HG02798 (cell line): ENCODE results near the gene SOST.
"Not testable (repeated sequence)": the region's sequence is repeated elsewhere in the genome, so short reads cannot be mapped to it uniquely, and the experiment has no call there.

Experiments
- ATAC-seq: cut with Tn5 transposase; IDR thresholded peaks from one replicate; pipeline ENCODE4 v1.9.1; 2021; ENCODE audit warnings: mild to moderate bottlenecking; ENCODE audit not compliant: unreplicated experiment, poor library complexity

The SOST gene

GRCh38 chr17:43758497-43759174 lies at the start of gene SOST:
Gene SOST (minus strand): TSS chr17:43758791. CDS start chr17:43758741, 50 bp downstream.
- ATAC-seq, result no peak

DNA sequence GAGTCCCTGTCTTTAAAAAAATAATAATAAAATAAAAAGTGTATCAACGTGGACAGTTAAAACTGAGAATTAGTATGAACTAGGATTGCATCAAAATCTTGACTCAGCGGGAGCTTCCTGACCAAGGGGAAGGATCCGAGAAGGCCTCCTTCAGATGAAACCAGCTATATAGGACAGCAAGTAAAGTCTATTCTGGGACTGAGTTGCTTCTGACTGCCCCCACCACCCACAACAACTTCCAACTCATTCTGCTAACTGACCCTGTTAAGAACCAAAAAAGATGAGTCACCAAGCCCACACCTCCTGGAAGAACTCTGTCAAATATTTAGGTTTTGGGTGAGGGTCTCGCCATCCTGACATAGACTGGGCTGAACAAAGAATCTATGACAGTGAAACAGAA lies 49.5 kb upstream of the SOST start:
- ATAC-seq, result no peak

DNA sequence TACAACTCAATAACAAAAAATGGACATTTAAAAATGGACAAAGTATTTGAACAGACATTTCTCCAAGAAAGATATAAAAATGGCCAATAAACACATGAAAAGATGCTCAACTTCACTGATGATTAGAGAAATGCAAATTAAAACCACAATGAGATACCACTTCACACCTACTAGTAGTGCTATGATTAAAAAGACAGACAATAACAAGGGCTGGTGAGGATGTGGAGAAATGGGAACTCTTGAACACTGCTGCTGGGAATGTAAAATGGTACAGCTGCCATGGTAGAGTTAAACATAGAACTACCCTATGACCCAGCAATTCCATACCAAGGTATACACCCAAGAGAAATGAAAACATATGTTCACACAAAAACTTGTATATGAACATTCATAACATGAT lies 46.5 kb upstream of the SOST start:
- ATAC-seq, result no peak

DNA sequence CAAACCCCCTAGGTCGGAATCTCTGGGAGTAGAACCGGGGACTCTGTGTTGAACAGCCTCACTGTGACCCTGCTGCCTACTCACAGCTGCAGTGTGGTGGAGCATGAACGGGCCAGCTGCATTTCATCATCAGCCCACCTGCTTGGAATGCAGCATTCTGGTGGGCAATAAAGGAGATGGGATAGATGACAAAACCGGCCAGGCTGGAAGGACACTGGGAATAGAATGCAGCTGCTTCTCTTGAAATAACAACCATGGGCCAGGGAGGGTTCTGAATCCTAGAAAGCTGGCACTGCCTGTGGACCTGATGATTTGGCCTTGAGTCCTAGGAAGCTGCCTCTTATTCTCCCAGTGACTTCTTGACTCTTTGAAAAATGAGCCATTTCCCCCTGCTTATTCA lies 45.2 kb upstream of the SOST start:
- ATAC-seq, result no peak

DNA sequence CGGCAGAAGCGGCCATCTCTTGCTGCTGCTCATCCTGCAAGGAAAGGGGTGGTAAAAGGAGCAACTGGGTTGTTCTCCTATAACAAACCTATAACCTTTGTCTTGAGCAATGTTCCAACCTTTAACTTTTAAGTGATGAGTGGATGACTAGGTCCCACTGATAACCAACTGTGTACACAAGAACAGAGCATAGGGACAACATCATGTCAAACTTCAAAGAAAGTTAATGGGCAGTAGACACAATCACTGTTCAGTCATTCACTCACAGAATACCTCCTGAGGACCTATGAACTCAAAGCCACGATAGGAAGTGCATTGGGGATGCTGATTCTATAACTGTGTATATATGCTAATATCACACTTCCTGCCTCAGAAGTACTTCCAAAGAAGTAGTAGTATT lies 43.3 kb upstream of the SOST start:
- no peak for ATAC-seq

GRCh38 chr17:43800736-43801135 lies 42.1 kb upstream of the SOST start:
- no peak for ATAC-seq

GRCh38 chr17:43799047-43799446 lies 40.5 kb upstream of the SOST start:
- ATAC-seq, result no peak

DNA sequence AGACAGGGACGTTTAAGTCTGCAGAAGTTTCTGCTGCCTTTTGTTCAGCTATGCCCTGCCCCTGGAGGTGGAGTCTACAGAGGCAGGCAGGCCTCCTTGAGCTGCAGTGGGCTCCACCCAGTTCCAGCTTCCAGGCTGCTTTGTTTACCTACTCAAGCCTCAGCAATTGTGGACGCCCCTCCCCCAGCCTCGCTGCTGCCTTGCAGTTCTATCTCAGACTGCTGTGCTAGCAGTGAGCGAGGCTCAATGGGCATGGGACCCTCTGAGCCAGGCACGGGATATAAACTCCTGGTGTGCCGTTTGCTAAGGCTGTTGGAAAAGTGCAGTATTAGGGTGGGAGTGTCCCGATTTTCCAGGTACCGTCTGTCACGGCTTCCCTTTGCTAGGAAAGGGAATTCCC lies 39.4 kb upstream of the SOST start:
- not testable (repeated sequence) for ATAC-seq

DNA sequence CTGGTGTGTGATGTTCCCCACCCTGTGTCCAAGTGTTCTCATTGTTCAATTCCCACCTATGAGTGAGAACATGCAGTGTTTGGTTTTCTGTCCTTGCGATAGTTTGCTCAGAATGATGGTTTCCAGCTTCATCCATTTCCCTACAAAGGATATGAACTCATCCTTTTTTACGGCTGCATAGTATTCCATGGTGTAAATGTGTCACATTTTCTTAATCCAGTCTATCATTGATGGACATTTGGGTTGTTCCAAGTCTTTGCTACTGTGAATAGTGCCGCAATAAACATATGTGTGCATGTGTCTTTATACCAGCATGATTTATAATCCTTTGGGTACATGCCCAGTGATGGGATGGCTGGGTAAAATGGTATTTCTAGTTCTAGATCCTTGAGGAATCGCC lies 34.1 kb upstream of the SOST start:
- ATAC-seq, result not testable (repeated sequence)

GRCh38 chr17:43791589-43791988 lies 33.0 kb upstream of the SOST start:
- ATAC-seq, result no peak

DNA sequence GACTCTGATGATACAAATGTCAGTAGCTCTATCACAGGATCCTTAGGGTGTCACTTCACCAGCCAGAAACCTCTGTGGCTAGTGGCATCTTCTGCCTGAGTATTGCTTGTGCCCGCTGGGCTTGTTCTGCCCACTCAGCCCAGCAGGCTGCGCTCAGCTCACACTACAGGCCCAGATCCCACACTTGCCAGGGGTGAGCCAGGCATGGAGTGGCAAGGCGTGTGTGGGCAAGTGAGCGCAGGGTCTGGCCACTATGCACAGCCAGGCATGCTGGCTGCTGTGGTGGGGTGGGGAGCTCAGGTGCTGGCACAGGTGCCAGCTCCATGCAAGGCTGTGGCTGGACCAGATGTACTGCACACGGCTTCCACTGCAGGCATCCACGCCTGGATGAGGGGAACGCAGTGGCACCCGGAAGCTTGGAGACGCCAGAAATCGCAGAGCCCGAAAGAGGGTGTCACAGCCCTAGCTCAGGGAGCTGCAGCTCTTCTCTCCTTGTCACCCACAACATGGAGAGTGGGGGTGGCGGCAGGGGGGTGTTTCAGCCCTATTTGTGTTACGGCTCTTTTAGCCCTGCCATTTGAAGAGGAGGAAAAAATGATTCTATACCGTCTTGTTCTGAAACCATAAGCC lies 31.8 kb upstream of the SOST start:
- ATAC-seq, result no peak

DNA sequence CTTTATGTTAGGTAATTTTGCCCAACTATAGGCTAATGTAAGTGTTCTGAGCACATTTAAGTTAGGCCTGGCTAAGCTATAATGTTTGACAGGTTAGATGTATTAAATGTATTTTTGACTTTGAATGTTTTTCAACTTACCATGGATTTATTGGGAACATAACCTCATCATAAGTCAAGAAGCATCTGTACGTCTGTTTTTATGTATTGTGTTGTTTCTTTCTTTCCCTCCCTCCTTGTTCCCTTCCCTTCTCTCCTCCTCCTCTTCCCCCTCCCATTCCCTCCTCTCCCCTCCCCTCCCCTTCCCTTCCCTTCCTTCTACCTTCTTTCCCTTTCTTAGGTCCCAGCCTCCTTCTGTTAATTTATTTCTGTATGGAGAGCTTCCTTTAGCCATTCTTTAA lies 30.9 kb upstream of the SOST start:
- ATAC-seq, result no peak

GRCh38 chr17:43788540-43788939 lies 29.9 kb upstream of the SOST start:
- no peak for ATAC-seq

- ATAC-seq, result no peak
These were observed 29.1 kb upstream of the SOST start for GRCh38 chr17:43787728-43788127.

DNA sequence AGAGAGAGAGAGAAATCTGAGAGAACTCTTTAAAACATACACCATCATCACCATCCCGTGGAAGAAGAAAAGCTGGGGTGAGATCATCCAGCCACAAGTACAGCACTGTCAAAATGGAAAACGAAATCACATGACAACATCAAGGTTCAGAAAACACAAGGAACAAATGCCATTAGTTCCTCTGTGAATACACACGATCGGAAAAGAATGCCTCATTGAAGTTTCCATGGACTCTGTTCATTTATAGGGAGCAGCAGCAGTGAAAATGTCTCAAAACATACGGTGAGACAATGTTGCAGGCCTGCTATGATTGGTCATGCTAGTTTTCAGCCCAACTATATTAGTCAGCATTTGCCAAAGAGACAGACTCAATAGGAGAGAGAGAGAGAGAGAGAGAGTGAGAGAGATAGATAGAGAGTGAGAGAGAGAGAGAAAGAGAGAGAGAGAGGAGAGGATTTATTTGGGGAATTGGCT lies 26.1 kb upstream of the SOST start:
- ATAC-seq, result no peak

GRCh38 chr17:43784068-43784467 lies 25.5 kb upstream of the SOST start:
- no peak for ATAC-seq

- no peak for ATAC-seq
These were observed 24.5 kb upstream of the SOST start for GRCh38 chr17:43782913-43783680.

DNA sequence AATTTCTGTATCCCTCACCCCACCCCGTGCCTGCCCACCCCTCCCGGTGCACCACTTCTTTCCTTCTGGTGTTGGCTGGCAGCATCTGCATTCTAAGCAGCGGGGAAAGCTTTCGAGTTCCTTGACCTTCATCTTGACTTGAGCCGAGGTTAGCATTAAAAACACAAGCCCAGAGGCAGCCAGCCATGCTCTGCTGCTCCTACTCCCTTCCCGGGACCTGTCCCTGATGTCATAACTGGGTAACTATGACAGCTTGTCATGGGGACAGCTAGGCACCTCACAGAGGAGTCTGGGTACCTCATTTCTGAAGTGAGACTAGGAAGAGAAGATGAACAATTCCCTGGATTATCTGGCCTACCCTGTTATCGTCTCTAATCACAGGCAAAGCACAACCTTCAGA lies 21.5 kb upstream of the SOST start, which contains the start of gene CFAP97D1:
Gene CFAP97D1, plus strand, starts transcription at position 301 of the 400 bp plus-strand sequence. Its CDS starts 28 bp downstream, at position 329.
- no peak for ATAC-seq

- no peak for ATAC-seq
These were observed 20.8 kb upstream of the SOST start for GRCh38 chr17:43779145-43780125.
